ENCODE data around the gene HEMK1. TPM values are rescaled to one million over a fixed set of nuclear protein-coding genes. Genes with fewer than 3 reads are reported as not detected.

Gene HEMK1
- total RNA-seq, 4 donors from 2014 or later = 4.4 to 11.8 (median 4.9) TPM

DNA sequence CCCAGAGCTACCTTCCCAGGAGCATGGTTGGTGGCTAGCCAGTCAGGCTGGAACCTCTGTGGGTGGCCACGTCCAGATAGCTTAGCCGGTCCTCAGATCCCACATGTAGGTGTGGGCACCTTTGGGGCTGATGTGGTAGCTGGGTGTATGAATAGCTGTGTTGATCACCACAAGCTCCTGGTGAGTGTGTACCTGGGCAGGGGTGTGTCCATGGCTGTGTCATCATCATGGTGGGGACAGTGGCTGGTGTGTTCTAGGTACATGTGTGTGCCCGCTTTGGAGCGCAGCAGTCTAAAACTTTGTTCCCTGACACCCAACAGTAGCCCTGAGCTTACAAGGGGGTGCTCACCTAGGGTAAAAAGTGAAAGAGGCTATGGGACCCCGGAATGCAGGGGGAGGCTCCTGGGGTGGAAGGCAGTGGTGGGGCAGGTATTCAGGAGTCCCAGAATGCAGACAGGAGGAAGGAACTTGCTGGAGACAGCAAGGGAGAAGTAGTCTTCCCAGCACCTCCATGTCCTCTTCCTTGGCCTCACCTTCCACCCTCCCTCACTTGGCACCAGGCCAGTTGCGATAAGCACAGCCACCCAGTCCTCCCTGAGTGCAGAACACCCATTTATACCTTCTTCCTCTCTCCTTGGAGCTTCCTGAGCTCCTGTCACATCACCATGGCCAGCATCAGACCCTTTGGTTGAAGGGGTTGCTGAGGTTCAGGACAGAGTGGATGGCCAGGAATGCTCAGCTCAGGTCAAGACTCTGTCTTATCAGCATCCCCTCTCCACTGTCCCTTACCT is 41.1 kb downstream of the HEMK1 start:
- H3K27ac ChIP-seq = peak overlapping the region; percentile 83 to 93 (median 90)
- no peaks in the 10 kb centered on the region for H3K9me3 ChIP-seq
- no peak for DNase-seq
- no peak for TF ChIP-seq POLR2A (IDR thresholded peaks at IDR 0.05)
- TF ChIP-seq, protein P1, sequence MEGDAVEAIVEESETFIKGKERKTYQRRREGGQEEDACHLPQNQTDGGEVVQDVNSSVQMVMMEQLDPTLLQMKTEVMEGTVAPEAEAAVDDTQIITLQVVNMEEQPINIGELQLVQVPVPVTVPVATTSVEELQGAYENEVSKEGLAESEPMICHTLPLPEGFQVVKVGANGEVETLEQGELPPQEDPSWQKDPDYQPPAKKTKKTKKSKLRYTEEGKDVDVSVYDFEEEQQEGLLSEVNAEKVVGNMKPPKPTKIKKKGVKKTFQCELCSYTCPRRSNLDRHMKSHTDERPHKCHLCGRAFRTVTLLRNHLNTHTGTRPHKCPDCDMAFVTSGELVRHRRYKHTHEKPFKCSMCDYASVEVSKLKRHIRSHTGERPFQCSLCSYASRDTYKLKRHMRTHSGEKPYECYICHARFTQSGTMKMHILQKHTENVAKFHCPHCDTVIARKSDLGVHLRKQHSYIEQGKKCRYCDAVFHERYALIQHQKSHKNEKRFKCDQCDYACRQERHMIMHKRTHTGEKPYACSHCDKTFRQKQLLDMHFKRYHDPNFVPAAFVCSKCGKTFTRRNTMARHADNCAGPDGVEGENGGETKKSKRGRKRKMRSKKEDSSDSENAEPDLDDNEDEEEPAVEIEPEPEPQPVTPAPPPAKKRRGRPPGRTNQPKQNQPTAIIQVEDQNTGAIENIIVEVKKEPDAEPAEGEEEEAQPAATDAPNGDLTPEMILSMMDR (IDR thresholded peaks at IDR 0.05) = no peak
- H3K27me3 ChIP-seq = no peaks in the 10 kb centered on the region
- peaks cover 0 to 23% (median 3%) of the 10 kb centered on the region in 3 donors for H3K36me3 ChIP-seq
- peak overlapping the region; percentile 56 to 85 (median 76) for H3K4me3 ChIP-seq
- intact Hi-C loops (cut with DNase I) = no loop called here
- H3K4me1 ChIP-seq = peaks cover 34 to 89% (median 62%) of the 10 kb centered on the region in 3 donors
- WGBS, 2 donors = 49 to 55% methylated on average over 3 to 6 of the region's 6 CpGs

DNA sequence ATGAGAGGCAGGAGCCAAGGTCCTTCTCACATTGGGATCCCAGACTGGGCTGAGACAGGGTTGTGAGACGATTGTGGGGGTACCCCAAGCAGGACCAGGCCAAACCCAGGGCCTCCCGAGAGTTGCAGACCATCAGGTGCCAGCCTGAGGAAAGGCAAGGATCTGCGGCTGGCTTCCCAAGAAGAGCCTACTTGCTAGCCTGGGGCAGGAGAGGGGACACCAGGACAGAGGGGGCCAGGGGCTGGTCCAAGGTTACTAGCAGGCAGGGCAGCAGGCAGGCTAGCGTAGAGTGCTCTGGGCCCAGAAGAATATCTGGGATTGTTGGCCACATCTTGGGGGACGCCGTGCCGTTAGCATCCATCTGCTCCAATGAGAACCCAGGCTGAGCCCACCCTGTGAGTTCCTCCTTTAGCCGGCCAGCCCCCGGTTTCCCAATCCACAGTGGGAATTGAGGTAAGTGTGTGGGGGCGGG is 41.7 kb downstream of the HEMK1 start:
- peak overlapping the region; percentile 56 to 85 (median 76) for H3K4me3 ChIP-seq
- no peak for DNase-seq
- TF ChIP-seq, protein P1 (IDR thresholded peaks at IDR 0.05) = no peak
- no peak for TF ChIP-seq POLR2A (IDR thresholded peaks at IDR 0.05)
- H3K4me1 ChIP-seq = peaks cover 27 to 88% (median 55%) of the 10 kb centered on the region in 3 donors
- no peaks in the 10 kb centered on the region for H3K27me3 ChIP-seq
- peak overlapping the region; percentile 83 to 93 (median 90) for H3K27ac ChIP-seq
- WGBS, 2 donors = 0% methylated on average over 1 to 3 of the region's 10 CpGs
- intact Hi-C loops (cut with DNase I) = no loop called here
- peaks cover 0 to 23% (median 3%) of the 10 kb centered on the region in 3 donors for H3K36me3 ChIP-seq
- H3K9me3 ChIP-seq = no peaks in the 10 kb centered on the region

DNA sequence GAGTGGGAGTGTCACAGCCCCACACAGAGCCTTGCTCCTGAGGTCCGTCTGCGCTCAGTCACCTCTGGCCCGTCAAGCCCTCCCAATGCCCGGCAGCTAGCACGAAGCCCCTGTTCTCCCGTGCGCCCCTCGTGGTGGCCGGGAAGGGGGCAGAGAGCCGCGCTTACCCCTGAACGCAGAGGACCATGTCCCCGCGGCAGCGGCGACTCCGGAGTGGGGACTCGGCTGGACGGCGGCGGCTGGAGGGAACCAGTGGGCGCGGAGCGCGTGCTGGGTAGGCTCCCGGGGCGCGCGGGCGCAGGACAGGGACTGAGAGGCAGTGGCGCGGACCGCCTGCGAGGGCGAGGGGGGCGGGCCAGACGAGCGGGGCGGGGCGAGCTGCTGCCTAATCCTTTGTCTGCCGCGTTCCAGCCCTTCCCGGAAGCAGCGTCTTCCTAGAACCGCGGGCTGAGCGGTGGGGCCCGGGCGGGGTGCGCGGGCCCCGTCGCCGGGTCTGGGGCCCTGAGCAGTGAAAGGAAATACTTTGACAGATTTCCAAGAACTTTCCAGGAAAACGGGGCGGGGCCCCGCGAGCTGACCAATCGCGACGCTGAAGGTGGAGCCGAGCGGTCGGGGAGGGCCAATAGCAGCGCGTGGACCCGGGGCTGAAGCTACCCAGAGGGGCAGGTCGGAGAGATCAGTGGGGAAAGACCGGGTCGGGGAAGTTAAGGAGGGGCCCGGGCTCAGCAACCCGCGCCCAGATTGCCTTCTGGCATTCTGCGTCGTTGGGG is 42.3 kb downstream of the HEMK1 start, which contains the start of gene CISH:
Gene CISH (minus strand): TSS at position 311 of the 770 bp plus-strand sequence. CDS start 124 bp downstream, at position 187.
- Histone ChIP-seq H3K27me3 (no peaks in the 10 kb centered on the region), H3K36me3 (peaks cover 0 to 20% (median 3%) of the 10 kb centered on the region in 3 donors), H3K4me1 (peaks cover 21 to 88% (median 52%) of the 10 kb centered on the region in 3 donors), H3K9me3 (no peaks in the 10 kb centered on the region), H3K4me3 (peak within 1 kb of the TSS; percentile 56 to 85 (median 76)), H3K27ac (peak within 1 kb of the TSS; percentile 83 to 93 (median 90))
- peak; percentile 90 for DNase-seq
- TF ChIP-seq, protein P1 (IDR thresholded peaks at IDR 0.05) = peak in 3 of 6 experiments; percentile 10 to 47 (median 30)
- peak in 2 of 4 donors; percentile 61 to 88 for TF ChIP-seq POLR2A (IDR thresholded peaks at IDR 0.05)
- WGBS, 2 donors = 0% methylated on average over 4 to 24 of the region's 75 CpGs
- intact Hi-C loops (cut with DNase I) = loop anchor here (2.0 kb wide), 1 partner anchor 39 kb away; no protein-coding TSS in a partner anchor

DNA sequence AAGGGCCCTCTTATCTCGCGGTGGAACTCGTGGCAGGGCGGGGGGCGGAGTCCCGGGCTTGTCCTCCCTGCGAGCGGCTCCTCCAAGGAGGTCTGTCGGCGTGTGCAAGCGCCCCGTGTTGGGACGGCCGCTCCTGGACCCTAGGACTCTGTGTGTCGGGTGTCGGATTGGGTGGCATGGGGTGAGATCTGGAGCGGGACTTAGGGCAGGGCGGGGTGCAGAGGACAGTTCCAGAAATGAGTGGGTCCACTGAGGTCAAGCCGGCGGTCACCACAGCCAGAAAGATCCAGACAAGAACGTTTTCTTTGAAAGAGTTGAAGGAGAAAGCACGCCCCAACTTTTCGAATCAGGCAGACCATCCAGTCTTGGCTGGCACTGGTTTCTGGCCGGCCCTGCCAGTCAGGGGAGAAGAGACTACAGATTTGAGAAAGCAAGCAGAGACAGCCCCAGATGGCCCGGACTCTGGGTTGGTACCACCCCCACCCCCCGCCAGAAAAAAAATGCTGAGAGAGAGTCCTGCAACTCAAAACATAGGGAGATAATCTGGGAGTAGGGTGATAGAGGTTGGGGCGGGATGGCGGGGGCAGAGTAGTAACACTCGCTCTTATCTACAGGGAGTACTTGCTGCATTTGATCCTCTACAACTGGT is 43.0 kb downstream of the HEMK1 start:
- no peak for TF ChIP-seq POLR2A (IDR thresholded peaks at IDR 0.05)
- TF ChIP-seq, protein P1 (IDR thresholded peaks at IDR 0.05) = no peak
- intact Hi-C loops (cut with DNase I) = loop anchor here (2.0 kb wide), 1 partner anchor 40 kb away; no protein-coding TSS in a partner anchor

More for the DNA sequence above, 43.0 kb downstream of the HEMK1 start:
- WGBS, 2 donors = 2 to 8% methylated on average over 8 to 20 of the region's 29 CpGs
- H3K9me3 ChIP-seq = no peaks in the 10 kb centered on the region
- no peak for DNase-seq
- H3K4me3 ChIP-seq = peak overlapping the region; percentile 56 to 85 (median 76)
- H3K36me3 ChIP-seq = peaks cover 0 to 13% (median 2%) of the 10 kb centered on the region in 3 donors
- H3K27ac ChIP-seq = peak overlapping the region; percentile 83 to 93 (median 90)
- no peaks in the 10 kb centered on the region for H3K27me3 ChIP-seq
- peaks cover 19 to 84% (median 47%) of the 10 kb centered on the region in 3 donors for H3K4me1 ChIP-seq

Measured in esophagus squamous epithelium (tissue), 5 donors.